Caco-2 (cell line): ENCODE measurements around the gene TRPC5OS. TPM values are rescaled to one million over a fixed set of nuclear protein-coding genes. Genes with fewer than 3 reads are reported as not detected.

Source experiments
- BruUV-seq: library from RNA; stranded (reverse); fragments of 400-500 nt; replicated peaks from 2 replicates; lab custom pipeline; 2021; lab: Mats Ljungman, UMichigan
- CTCF ChIA-PET: fragments of 300-600 bp; sonication (Branson Sonifier 250); formaldehyde crosslinking; loops from one replicate; lab custom pipeline; 2022; ENCODE audit warnings: antibody characterized with exemption; lab: Charles Lee
- POLR2A ChIA-PET: fragments of 300-600 bp; sonication (Branson Sonifier 250); formaldehyde crosslinking; loops from one replicate; lab custom pipeline; 2022; ENCODE audit warnings: antibody characterized with exemption; lab: Charles Lee
- DNase-seq, 2 experiments: peaks; one replicate each; pipeline versions ENCODE4 v3.0.0 to v3.0.0-alpha.2; 2020 to 2022
- H3K27me3 ChIP-seq: replicated peaks from 2 replicates; pipeline ENCODE4 v1.6.0; 2011; ENCODE audit warnings: low read length; ENCODE audit not compliant: control insufficient read depth, insufficient read depth
- H3K36me3 ChIP-seq: 2 replicates; pipeline ENCODE4 v1.5.1; 2011; ENCODE audit warnings: low read length; ENCODE audit not compliant: control insufficient read depth, insufficient read depth
- H3K4me1 ChIP-seq: fragments of 250-450 bp; sonication (Bioruptor Pico); 2 replicates; pipeline ENCODE4 v1.5.1; 2020; ENCODE audit warnings: mild to moderate bottlenecking
- H3K4me3 ChIP-seq: 2 replicates; pipeline ENCODE4 v1.5.1; 2011; ENCODE audit warnings: low read depth, mild to moderate bottlenecking, control low read depth, low read length
- H3K9me3 ChIP-seq: fragments of 250-450 bp; sonication (Bioruptor Pico); 2 replicates; pipeline ENCODE4 v1.5.1; 2020; ENCODE audit warnings: mild to moderate bottlenecking, moderate library complexity
- H3K27ac Mint-ChIP-seq: one replicate; pipeline ENCODE4 v1.8.0; 2022; ENCODE audit warnings: mixed read lengths; ENCODE audit not compliant: unreplicated experiment
- H3K27me3 Mint-ChIP-seq: one replicate; pipeline ENCODE4 v1.8.0; 2022; ENCODE audit warnings: mixed read lengths; ENCODE audit not compliant: insufficient read depth, unreplicated experiment
- H3K36me3 Mint-ChIP-seq: one replicate; pipeline ENCODE4 v1.8.0; 2022; ENCODE audit warnings: mild to moderate bottlenecking, mixed read lengths; ENCODE audit not compliant: insufficient read depth, unreplicated experiment
- H3K4me1 Mint-ChIP-seq: one replicate; pipeline ENCODE4 v1.8.0; 2022; ENCODE audit warnings: low read depth, mixed read lengths; ENCODE audit not compliant: unreplicated experiment
- H3K4me3 Mint-ChIP-seq: one replicate; pipeline ENCODE4 v1.8.0; 2022; ENCODE audit warnings: mild to moderate bottlenecking, moderate library complexity, mixed read lengths; ENCODE audit not compliant: unreplicated experiment
- H3K9me3 Mint-ChIP-seq: one replicate; pipeline ENCODE4 v1.8.0; 2022; ENCODE audit warnings: mixed read lengths; ENCODE audit not compliant: unreplicated experiment
- intact Hi-C: fragments of 100-400 bp; cut with micrococcal nuclease; formaldehyde crosslinking; loops from one replicate; pipeline ENCODE4 v1.10.0; 2022; ENCODE audit not compliant: unreplicated experiment
- total RNA-seq: library from RNA; stranded (reverse); gene quantifications from 2 replicates; pipeline ENCODE4 v1.2.3, GENCODE V29; 2022
- TF ChIP-seq, protein P1 (sequence below), 2 experiments: fragments of 200-600 bp in 1 of 2; IDR thresholded peaks; 1 replicate in 1 of 2; 2 replicates in 1 of 2; pipeline versions ENCODE4 v1.5.1 to v1.8.0; 2011 to 2022; ENCODE audit warnings: antibody characterized with exemption in 1 of 2, control low read depth in 1 of 2, inconsistent platforms in 1 of 2, low read depth in 1 of 2, low read length in 1 of 2, mild to moderate bottlenecking in 1 of 2, moderate library complexity in 1 of 2; ENCODE audit not compliant: insufficient read depth in 1 of 2, severe bottlenecking in 1 of 2, unreplicated experiment in 1 of 2

TRPC5OS gene
- total RNA-seq, 1 experiment from 2014 or later, result not detected

GRCh38 chrX:111892375-111892774 is 16.4 kb downstream of the TRPC5OS start:
- no peak for DNase-seq
- ChIA-PET CTCF (no interaction called here), POLR2A (no interaction called here)
- Mint-ChIP-seq H3K9me3 (peaks cover 7% of the 10 kb centered on the region), H3K36me3 (no peaks in the 10 kb centered on the region), H3K27ac (no peak overlapping the region), H3K27me3 (no peaks in the 10 kb centered on the region), H3K4me1 (no peaks in the 10 kb centered on the region), H3K4me3 (no peak overlapping the region)
- H3K4me3 ChIP-seq, result no peak overlapping the region
- no peaks in the 10 kb centered on the region for H3K27me3 ChIP-seq
- H3K36me3 ChIP-seq, result no peaks in the 10 kb centered on the region
- H3K4me1 ChIP-seq, result no peaks in the 10 kb centered on the region
- H3K9me3 ChIP-seq, result no peaks in the 10 kb centered on the region
- TF ChIP-seq, protein P1, sequence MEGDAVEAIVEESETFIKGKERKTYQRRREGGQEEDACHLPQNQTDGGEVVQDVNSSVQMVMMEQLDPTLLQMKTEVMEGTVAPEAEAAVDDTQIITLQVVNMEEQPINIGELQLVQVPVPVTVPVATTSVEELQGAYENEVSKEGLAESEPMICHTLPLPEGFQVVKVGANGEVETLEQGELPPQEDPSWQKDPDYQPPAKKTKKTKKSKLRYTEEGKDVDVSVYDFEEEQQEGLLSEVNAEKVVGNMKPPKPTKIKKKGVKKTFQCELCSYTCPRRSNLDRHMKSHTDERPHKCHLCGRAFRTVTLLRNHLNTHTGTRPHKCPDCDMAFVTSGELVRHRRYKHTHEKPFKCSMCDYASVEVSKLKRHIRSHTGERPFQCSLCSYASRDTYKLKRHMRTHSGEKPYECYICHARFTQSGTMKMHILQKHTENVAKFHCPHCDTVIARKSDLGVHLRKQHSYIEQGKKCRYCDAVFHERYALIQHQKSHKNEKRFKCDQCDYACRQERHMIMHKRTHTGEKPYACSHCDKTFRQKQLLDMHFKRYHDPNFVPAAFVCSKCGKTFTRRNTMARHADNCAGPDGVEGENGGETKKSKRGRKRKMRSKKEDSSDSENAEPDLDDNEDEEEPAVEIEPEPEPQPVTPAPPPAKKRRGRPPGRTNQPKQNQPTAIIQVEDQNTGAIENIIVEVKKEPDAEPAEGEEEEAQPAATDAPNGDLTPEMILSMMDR (IDR thresholded peaks at IDR 0.05; ENCODE audit: insufficient read depth in 1 of 2, low read depth in 1 of 2, low read length in 1 of 2, severe bottlenecking in 1 of 2, unreplicated experiment in 1 of 2), result no peak
- no TSS peak for BruUV-seq
- intact Hi-C loops, result no loop called here

GRCh38 chrX:111896148-111896547 is 20.2 kb downstream of the TRPC5OS start:
- no peaks in the 10 kb centered on the region for H3K9me3 ChIP-seq
- no peaks in the 10 kb centered on the region for H3K27me3 ChIP-seq
- BruUV-seq, result no TSS peak
- TF ChIP-seq, protein P1 (IDR thresholded peaks at IDR 0.05; ENCODE audit: insufficient read depth in 1 of 2, low read depth in 1 of 2, low read length in 1 of 2, severe bottlenecking in 1 of 2, unreplicated experiment in 1 of 2), result no peak
- CTCF ChIA-PET, result no interaction called here
- Mint-ChIP-seq H3K4me1 (no peaks in the 10 kb centered on the region), H3K36me3 (no peaks in the 10 kb centered on the region), H3K27me3 (peaks cover 4% of the 10 kb centered on the region), H3K9me3 (no peaks in the 10 kb centered on the region), H3K27ac (no peak overlapping the region), H3K4me3 (no peak overlapping the region)
- no peak overlapping the region for H3K4me3 ChIP-seq
- no peaks in the 10 kb centered on the region for H3K36me3 ChIP-seq
- H3K4me1 ChIP-seq, result no peaks in the 10 kb centered on the region
- intact Hi-C loops, result no loop called here
- DNase-seq, result no peak
- POLR2A ChIA-PET, result no interaction called here

DNA sequence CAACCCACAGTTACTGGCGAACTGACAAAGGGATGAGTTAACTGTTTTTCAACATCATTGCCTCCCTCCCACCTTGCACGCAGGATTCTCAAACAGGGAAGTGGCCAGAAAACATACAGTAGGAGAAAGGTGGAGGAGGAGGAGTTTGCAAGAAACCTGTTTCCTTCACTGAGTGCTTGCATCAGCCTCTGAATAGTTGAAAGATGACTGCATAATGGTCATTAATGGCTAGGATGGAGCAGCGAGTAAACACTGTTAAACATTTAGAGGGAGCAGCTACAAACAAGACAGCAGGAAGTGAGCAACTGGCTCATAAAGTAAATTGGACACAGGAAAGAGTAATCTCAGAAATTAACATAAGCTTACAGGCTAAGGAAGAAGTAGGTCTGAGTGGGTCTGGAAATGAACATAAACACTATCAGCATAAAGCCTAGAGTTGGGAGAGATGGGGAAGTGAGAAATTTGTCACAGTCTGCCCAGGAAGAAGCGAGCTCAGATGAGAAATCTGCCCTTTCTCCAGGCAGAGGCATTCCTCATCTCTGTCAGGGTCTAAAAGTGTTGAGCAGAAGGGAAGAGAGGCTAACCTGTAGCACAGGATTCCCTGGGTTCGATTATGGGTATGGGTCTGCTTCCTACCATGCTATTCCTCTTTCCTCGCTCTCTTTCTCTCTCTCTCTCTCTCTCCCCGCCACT is 38.6 kb downstream of the TRPC5OS start:
- H3K4me1 ChIP-seq, result no peaks in the 10 kb centered on the region
- DNase-seq, result no peak
- no peak overlapping the region for H3K4me3 Mint-ChIP-seq
- H3K9me3 ChIP-seq, result no peaks in the 10 kb centered on the region
- H3K36me3 ChIP-seq, result no peaks in the 10 kb centered on the region
- H3K27me3 ChIP-seq, result no peaks in the 10 kb centered on the region
- no peaks in the 10 kb centered on the region for H3K27me3 Mint-ChIP-seq
- CTCF ChIA-PET, result no interaction called here
- H3K9me3 Mint-ChIP-seq, result no peaks in the 10 kb centered on the region
- no TSS peak for BruUV-seq
- TF ChIP-seq, protein P1 (IDR thresholded peaks at IDR 0.05; ENCODE audit: insufficient read depth in 1 of 2, low read depth in 1 of 2, low read length in 1 of 2, severe bottlenecking in 1 of 2, unreplicated experiment in 1 of 2), result no peak
- POLR2A ChIA-PET, result no interaction called here
- H3K36me3 Mint-ChIP-seq, result no peaks in the 10 kb centered on the region
- H3K4me3 ChIP-seq, result no peak overlapping the region
- intact Hi-C loops, result no loop called here
- no peak overlapping the region for H3K27ac Mint-ChIP-seq
- H3K4me1 Mint-ChIP-seq, result no peaks in the 10 kb centered on the region
